Stimulated activated CD4-positive, alpha-beta T cell treated with anti-CD3 and anti-CD28 coated beads, Interleukin-1b, Interleukin-23, amount 100 ng/mL, for 4 hours (primary cell): ENCODE results near the gene SMURF1.
A peak's percentile ranks its signal among the peaks of the same experiment; 100 is the strongest.
"Not testable (repeated sequence)": the region's sequence is repeated elsewhere in the genome, so short reads cannot be mapped to it uniquely, and the experiment has no call there.

Experiments used
- DNase-seq, 2 donors: peaks; one replicate each; pipeline ENCODE4 v3.0.0-alpha.2; 2020; ENCODE audit warnings: low read depth in 2 of 2

SMURF1 gene

DNA sequence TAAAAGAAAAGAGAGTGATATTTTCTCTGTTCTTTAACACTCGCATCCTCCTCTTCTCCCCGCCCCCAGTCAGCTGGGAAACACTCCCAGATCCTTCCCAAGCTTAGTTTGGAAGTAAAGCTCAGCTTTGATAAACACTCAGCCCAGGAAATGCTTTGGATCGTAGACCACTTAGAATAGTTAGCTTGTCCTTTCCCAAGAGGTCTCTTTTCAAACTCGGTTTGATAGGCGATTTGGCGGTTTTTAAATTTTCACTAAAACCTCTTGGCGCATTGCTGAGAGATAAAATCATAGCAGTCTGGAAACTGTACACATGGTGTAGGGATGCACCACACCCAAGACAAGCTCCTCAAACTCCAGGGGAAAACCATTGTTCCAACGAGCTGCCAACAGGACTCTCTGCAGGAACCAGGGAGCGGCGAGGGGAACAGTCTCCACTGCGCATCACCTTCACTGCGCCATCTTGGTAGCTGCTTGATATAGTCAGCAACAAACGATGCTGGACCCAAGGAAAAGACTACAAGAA is 22.3 kb downstream of the SMURF1 start:
- DNase-seq: no peak

DNA sequence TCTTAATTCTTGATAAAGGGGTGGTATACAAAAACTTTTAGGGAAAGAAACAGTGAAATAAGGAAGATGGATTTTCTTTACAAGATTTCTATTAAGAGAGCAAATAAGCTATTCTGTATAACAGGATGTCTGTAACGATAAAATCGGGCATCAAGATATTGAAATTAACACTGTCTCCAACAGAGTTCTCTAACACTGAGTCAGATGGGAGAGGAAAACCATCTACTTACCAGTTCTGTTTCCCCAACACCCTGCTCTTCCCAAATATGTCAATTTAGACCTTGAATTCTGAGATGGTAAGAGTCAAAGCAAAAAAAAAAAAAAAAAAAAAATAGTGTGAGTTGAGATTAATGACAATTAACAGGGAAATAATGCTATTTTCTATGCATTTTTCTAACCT is 23.0 kb downstream of the SMURF1 start:
- no peak for DNase-seq

DNA sequence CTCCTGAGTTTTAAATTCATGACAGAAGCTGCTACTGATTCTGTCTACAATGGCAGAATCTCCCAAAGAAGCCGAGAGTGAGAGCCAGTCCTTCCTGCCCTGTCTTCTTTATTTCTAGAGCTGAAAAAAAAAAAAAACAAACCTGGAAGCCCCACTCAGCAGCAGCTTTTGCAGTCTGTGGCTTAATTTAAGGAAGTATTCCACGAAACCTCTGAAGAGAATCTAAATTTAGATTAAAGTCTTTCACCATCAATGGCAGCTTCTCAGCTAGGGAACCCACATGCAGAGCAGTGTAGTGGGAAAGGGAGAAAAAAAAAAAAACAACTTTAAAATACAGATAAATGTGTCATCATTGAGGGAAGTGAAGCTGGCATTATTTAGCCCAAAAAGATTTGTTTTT is 23.4 kb downstream of the SMURF1 start:
- DNase-seq: no peak

DNA sequence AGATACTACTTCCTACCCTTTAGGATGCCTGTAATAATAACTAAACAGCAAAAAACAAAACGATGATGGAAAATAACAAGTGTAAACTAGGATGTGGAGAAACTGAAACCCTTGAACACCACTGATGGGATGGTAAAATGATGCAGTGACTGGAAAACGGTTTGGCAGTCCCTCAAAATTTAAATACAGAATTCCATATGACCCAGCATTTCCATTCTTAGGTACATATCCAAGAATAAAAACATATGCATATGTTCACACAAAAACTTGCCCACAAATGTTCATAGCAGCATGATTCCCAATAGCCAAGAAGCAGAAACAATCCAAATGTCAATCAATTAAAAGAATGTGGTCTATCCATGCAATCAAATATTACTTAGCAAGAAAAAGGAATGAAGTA is 25.8 kb downstream of the SMURF1 start:
- DNase-seq: no peak

DNA sequence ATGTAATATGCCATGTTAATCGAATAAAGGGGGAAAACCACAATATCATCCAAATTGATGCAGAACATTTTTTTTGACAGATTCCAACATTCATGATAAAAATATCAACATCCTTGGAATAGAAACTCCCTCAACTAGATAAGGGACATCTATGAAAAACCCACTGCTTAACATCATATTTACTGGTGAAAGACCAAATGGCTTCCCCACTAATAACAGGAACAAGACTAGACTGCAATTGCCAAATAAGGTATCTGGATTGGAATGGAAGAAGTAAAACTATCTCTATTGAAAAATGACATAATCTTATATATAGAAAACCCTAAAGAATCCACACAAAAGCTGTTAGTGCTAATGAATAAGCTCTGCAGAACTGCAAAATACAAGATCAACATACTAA is 27.8 kb downstream of the SMURF1 start:
- no peak for DNase-seq

DNA sequence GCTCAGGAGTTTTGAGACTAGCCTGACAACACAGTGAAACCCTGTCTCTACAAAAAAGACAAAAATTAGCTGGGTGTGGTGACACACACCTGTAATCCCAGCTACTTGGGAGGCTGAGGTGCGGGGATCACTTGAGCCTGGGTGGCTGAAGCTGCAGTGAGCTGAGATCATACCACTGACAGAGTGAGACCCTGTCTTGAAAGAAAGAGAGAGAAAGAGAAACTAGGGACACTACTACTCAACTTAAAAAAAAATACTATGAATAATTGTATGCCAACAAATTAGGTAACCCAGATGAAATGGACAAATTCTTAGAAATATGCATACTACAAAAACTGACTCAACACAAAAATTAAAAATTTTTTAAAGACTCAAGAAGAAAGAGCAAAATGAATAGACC is 28.5 kb downstream of the SMURF1 start:
- DNase-seq: no peak

DNA sequence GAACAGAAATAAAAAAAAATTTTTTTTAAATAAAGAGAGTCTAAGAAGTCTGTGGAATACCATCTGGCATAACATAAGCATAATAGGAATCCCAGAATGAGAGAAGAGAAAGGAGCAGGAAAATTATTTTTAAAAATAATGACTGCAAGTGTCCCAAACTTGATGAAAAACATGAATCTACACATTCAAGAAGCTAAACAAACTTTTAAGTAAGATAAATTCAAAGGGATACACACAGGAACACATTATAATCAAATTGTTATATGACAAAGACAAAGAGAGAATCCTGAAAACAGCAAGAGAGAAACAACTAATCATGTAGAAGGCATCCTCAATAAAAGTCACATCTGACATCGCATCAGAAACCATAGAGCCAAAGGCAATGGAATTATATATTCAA is 30.9 kb downstream of the SMURF1 start:
- DNase-seq: no peak

DNA sequence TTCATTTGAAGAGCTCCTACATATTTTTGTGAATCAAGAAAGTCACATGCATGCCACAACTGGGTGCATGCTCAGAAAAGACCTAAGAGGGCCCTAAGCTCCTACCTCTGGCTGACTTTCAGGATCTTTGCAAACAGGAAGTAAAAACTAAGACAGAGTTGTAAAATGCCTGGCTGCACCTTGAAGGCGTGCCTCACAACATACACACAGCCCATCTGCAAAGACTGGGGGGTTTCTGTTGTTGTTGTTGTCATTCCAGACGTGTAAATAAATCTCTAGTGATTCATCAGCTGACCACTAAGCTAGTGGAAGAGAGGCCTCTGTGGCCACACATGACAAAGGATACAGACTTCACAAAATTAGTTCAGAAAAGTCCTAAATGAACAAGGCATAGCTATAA is 31.8 kb downstream of the SMURF1 start:
- no peak for DNase-seq

DNA sequence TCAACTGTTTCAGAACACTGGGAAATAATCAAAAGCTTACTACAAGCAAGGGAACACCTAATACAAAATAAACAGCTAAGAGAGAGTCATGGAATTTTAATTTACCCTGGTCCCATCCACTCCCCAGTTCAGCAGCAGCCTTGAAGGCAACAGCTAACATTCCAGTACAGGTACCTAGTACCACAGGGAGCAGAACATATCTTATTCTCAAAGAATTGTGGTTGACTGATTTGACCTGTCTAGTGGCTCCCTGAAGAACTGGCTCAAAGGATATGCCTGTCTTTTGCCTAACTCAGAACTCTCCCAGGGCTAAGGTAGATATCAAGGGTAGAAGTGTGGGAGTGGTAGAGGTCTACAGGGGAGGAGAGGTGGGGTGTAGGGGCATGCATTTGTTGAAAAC is 32.3 kb downstream of the SMURF1 start:
- DNase-seq: no peak

DNA sequence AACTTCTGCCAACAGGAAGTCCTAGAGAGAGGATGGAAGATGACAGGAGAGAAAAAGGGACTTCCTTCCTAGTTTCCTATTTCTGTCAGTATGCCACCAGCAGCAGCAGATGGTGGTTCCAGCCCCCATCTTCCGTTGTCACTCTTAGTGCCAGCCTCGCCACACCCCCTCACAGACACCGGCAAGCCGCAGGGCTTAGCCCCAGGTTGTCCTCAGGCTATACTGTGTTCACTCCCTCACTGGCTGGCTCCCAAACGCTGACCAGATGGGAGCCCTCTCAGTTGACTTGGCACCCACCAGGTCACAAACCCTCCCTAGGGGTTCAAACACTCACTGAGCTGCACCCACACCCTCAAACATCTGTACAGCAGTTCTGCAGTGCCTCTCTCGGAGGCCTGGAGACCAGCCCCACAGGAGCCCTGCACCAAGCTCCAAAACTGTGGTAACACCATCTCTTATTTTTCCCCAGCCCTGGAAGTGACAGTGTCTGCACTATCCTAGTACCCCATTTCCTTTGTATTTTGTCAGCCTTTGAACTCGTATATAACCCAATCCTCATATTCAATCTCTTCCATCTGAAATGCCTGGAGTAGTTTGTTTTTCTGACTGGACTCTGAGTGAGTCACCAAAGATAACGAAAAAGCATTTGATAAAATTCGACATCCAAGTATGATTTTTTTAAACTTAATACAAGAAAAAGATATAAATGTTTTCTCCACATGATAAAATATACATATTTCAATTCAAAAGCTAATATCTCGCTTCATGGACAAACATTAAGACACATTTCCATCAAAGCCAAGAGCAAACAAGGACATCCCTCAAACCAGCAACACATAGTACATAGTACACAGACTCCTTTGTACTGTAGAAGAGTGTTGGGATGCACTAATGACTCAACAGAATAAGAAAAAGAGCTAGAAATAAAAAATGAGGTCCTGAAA is 34.5 kb downstream of the SMURF1 start:
- DNase-seq: no peak

DNA sequence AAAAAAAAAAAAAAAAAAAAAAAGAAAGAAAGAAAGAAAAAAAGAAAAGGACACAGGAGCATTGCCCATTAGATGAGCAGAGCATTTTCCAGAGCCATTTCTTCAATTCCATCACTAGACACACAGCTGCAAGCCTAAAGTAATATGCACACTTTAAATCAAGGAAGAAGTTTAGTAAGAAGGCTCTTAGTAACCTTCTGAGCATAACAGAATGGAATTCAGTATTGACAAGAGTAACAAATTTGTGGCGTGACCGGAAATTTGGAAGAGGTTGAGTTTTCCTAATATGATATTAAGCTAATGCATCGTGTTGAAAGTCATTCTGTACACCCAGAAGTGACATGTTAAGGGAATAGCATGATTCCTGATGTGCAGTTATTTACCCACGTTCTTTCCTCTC is 35.3 kb downstream of the SMURF1 start:
- DNase-seq: no peak

DNA sequence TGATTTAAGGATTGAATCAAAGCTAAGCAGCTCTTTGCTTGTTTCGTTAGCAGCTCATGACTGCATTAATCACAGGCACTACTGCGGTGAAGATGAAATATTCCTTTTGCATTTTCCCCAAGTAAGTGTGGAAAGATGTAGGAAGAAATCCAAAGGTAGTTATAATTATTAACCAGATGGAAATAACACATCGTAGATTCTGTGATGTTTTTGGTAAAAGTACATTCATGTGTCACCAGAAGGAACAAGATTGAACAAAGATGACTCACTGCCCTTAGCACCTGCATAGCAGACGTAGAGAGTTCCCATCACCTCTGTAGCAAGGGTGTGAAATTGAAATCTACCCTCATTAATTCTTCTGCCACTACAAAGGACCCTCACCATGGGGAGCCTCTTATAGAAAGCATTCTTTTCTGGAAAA is 37.1 kb downstream of the SMURF1 start:
- no peak for DNase-seq

DNA sequence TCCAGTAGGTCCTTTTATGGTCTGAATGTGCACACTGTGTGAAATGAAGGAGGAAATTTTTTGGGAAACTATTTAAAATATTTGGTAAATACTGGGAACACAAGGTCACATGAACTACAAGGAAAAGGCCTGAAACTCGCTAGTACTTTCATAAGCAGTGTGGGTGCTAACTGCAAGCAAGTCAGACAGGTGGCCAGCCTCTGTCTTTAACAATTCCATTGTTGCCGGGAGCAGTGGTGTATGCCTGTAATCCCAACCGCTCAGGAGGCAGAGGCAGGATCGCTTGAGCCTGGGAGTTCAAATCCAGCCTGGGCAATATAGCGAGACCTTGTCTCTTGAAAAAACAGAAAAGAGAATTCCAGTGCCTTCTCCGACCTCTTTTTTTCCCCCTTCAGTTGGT is 37.5 kb downstream of the SMURF1 start:
- DNase-seq: no peak

DNA sequence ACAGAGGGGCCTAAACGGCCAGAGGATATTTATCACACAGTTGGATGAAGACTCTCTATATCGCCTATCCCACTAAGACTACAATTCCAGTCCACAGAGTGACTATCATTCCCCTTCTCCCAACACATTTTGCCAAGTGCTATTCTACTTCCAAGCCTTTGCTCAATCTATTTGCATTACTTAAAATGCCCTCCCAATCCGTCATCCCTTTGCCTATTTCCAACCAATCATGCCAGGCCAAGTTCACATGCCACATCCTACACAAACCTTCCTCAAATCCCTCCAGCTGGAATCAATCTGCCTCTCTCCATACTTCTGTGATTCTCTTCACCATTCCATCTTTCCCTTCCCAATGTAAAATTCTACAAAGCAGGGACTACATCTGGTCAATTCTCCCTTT is 38.2 kb downstream of the SMURF1 start:
- no peak for DNase-seq

DNA sequence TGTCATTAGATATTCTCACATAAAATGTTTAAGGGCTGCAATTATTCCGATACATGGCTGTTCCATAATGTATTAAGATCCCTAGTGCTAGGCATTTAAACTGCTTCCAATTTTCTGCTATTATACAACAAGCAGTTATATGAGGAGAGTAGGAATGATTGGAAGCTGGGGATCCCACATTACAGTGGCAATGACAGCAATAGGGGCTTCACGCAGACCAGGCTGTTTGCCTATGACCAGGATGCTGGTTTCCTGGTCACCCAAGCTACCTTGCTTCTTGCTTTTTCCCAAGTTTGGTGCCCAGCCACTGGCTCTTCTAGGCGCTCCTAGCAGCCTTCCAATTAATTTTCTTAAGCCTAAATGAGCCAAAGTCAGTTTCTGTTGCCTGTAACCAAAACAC is 39.3 kb downstream of the SMURF1 start:
- DNase-seq: no peak

DNA sequence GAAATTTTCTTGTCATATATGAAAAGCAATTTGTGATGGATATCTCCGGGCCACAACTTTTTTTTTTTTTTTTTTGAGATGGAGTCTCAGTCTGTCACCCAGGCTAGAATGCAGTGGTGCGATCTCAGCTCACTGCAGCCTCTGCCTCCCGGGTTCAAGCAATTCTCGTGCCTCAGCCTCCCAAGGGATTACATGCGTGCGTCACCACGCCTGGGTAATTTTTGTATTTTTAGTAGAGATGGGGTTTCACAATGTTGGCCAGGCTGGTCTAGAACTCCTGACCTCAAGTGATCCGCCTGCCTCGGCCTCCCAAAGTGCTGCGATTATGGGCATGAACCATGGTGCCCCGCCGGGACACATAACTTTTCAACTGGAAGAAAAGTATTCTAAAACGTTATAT is 40.1 kb downstream of the SMURF1 start:
- DNase-seq: not testable (repeated sequence)

DNA sequence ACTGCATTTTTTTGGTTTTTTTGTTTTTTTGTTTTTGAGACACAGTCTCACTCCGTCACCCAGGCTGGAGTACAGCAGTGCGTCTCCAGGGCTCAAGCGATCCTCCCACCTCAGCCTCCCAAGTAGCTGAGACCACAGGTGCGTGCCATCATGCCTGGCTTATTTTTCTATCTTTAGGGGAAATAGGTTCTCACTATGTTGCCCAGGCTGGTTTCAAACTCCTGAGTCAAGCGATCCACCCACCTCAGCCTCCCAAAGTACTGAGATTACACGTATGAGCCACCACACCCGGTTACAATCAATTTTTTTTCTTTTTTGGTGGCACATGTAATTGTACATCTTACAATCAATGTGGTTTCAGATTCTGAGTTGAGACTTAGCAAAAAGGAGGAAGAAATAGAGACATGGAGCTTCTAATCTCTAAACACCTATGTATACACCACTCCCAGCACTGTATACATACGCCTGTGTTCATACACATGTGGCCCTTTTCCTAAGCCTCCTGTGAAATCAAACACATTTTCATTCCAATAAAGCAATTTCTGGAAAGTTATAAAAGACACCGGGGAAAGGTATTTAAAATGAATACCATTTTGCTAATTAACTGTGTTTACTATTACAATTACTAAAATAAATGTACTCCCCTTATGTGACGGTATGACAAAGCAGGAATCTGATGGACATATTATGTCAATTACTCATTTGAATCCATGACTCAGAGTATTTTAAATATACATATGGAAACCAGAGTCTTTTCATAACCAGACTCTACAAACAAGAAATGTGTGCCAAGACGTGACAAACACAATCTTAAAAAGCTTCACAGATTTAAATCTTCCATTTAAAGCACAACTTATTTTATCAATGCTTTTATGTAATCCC is 40.9 kb downstream of the SMURF1 start:
- peak in 1 of 2 donors; percentile 5 for DNase-seq

DNA sequence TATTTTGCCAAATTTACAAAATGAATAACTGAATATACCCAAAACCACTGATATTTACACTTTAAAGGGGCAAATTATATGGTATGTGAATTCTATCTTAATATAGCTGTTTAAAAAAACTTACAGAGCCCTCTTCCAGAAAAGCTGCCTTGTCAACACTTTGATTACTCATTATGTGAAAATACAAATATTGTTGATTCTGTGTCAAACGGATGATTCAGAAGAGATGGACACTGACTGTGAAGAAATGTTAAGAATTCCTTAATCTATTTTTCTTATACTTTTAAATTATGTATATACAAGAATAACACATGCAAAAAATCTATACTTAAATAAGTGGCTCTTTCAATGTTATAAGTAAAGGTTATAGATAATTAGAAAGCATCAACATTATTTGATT is 41.5 kb downstream of the SMURF1 start:
- no peak for DNase-seq

DNA sequence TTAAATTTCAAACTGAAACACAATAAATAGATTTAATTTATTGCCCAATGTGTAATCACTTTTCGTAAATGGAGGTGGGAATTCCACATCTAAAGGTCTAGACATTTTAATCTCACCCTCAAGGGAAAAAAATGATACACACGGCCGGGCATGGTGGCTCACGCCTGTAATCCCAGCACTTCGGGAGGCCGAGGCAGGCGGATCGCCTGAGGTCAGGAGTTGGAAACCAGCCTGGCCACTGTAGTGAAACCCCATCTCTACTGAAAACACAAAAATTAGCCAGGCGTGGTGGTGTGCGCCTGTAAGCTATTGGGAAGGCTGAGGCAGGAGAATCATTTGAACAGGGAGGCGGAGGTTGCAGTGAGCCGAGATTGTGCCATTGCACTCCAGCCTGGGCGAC is 42.4 kb downstream of the SMURF1 start:
- not testable (repeated sequence) for DNase-seq

DNA sequence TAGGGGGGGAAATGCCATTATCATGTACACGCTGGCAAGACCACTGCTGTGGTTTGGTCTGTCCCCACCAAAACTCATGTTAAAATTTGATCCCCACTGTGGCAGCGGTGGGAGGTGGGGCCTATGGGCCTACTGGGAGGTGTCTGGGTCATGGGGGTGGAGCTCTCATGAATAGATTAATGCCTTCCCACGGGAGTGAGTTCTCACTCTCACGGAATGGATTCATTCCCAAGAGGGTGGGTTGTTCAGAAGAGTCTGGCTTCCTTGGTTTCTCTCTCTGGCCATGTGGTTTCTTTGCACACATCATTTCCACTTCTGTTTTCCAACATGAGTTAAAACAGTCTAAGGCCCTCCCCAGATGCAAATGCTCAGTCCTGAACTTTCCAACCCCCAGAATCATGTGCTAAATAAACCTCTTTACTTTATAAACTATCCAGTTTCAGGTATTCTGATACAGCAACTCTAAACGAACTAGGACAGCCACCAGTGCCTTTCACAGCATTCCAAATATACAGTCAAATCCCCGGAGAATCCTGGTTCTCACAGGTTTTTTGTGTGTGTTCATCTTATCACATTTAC is 44.3 kb downstream of the SMURF1 start:
- no peak for DNase-seq

DNA sequence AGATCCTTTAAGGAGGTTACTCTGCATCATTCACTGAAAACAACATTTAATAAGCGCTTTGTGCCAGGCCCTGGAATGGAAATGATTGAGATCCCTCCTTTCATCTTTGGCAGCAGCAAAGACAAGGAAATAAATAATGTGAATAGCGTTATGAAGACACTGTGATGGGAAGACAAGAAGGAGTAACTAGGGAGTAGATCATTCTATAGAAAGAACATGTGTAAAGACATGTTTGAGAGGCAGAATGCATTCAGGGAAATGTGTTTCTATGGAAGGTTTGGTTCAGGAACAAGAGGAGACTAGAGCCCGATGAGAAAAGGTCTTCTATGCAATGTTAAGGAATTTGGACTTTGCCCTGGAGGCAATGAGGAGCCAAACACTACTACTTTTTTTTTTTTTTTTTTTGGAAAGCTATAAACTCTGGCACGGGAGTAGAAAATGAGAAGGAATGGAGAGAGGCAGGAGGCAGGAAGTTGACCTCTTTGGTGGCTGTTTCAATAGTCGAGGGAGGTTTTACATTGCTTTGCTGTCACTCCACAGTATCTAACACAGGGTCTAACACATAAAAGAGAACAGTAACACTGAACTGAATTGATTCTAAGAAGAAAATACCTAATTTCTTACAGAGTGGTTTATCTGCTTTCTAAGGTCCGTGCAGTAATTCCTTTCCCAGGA is 44.9 kb downstream of the SMURF1 start:
- DNase-seq: no peak
